Measurements from ENCODE around the gene DES. TPM values are rescaled to one million over a fixed set of nuclear protein-coding genes. Genes with fewer than 3 reads are reported as not detected.
A peak's percentile ranks its signal among the peaks of the same experiment; 100 is the strongest.

The DES gene
- total RNA-seq, 4 donors from 2014 or later, result 19,008 to 28,635 (median 23,575) TPM

DNA sequence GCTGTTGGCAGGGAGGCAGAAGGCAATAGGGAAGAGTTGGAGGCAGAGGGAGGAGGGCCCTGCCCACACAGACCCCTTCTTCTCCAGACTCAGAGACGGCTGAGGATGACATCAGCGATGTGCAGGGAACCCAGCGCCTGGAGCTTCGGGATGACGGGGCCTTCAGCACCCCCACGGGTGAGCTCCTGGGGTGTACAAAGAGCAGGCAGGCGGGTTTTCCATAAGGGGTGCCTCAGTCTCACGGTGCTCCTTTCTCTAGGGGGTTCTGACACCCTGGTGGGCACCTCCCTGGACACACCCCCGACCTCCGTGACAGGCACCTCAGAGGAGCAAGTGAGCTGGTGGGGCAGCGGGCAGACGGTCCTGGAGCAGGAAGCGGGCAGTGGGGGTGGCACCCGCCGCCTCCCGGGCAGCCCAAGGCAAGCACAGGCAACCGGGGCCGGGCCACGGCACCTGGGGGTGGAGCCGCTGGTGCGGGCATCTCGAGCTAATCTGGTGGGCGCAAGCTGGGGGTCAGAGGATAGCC, 26.5 kb downstream of the DES start:
- Histone ChIP-seq H3K36me3 (peaks cover 0 to 5% of the 10 kb centered on the region in 2 donors), H3K27ac (peak overlapping the region; percentile 95 to 100 (median 98)), H3K9me3 (no peaks in the 10 kb centered on the region), H3K4me3 (no peak overlapping the region), H3K27me3 (no peaks in the 10 kb centered on the region), H3K4me1 (peaks cover 25 to 44% of the 10 kb centered on the region in 2 donors)
- intact Hi-C loops (cut with DNase I; ENCODE audit: low total_unique reads) (no loop called here), in situ Hi-C loops (cut with MboI; ENCODE audit: low sequenced_read_pairs in 4 of 4) (no loop called here)
- TF ChIP-seq POLR2A (IDR thresholded peaks at IDR 0.05) (no peak), CTCF (IDR thresholded peaks at IDR 0.05 in 4 of 5, conservative IDR thresholded peaks at IDR 0.05 in 1 of 5) (no peak)
- no peak for ATAC-seq
- DNase-seq, result no peak

DNA sequence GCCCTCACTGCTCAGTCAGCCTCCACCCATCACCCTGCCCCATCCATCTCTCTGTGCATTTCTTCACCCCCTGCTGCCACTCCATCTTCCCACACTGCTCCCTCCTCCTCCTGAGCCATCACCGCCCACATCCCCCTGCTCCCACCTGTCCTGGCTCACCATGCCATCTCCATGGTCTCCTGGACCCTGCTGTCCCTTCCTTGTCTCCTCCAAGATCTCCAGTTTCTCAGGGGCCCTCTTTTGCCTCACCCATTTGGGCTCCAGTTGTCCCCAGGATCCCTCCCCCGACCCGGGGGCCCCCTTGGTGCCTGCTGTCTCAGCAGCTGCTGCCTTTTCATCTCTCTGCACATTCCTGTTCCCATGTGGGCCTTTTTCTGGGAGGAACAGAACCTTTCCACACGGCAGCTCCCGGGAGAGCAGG, 27.1 kb downstream of the DES start:
- TF ChIP-seq POLR2A (IDR thresholded peaks at IDR 0.05) (no peak), CTCF (IDR thresholded peaks at IDR 0.05 in 4 of 5, conservative IDR thresholded peaks at IDR 0.05 in 1 of 5) (no peak)
- ATAC-seq (no peak), DNase-seq (no peak)
- in situ Hi-C loops (cut with MboI; ENCODE audit: low sequenced_read_pairs in 4 of 4), result no loop called here
- intact Hi-C loops (cut with DNase I; ENCODE audit: low total_unique reads), result no loop called here
- peaks cover 0 to 10% of the 10 kb centered on the region in 2 donors for H3K36me3 ChIP-seq
- H3K4me3 ChIP-seq, result no peak overlapping the region
- H3K4me1 ChIP-seq, result peaks cover 22 to 44% of the 10 kb centered on the region in 2 donors
- peak overlapping the region; percentile 95 to 100 (median 98) for H3K27ac ChIP-seq
- no peaks in the 10 kb centered on the region for H3K9me3 ChIP-seq
- H3K27me3 ChIP-seq, result no peaks in the 10 kb centered on the region

GRCh38 chr2:219446101-219446504, 27.9 kb downstream of the DES start:
- peaks cover 0 to 10% of the 10 kb centered on the region in 2 donors for H3K36me3 ChIP-seq
- no peaks in the 10 kb centered on the region for H3K9me3 ChIP-seq
- TF ChIP-seq POLR2A (IDR thresholded peaks at IDR 0.05), result no peak
- no peak for TF ChIP-seq CTCF (IDR thresholded peaks at IDR 0.05 in 4 of 5, conservative IDR thresholded peaks at IDR 0.05 in 1 of 5)
- peak; percentile 10 to 12 for ATAC-seq
- DNase-seq, result no peak
- intact Hi-C loops (cut with DNase I; ENCODE audit: low total_unique reads) (no loop called here), in situ Hi-C loops (cut with MboI; ENCODE audit: low sequenced_read_pairs in 4 of 4) (no loop called here)
- no peaks in the 10 kb centered on the region for H3K27me3 ChIP-seq
- H3K4me3 ChIP-seq, result no peak overlapping the region
- H3K4me1 ChIP-seq, result peaks cover 23 to 42% of the 10 kb centered on the region in 2 donors
- H3K27ac ChIP-seq, result peak overlapping the region; percentile 95 to 100 (median 98)

DNA sequence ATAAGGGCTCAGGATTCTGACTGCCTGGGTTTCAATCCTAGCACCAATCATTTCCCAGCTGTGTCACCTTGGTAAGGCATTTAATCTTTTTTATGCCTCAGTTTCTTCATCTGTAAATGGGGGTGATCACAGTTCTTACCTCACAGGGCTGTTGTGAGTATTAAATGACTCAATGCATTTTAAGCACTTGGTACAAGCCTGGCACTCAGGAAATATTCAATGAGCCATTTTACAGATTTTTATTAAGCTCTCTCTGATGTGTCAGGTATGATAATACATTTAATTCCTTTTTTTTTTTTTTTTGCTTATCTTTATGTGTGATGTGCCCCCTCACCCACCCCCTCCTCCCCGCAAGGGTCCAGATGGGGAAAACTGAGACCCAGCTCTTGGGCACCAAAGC, 28.5 kb downstream of the DES start:
- no peaks in the 10 kb centered on the region for H3K9me3 ChIP-seq
- peaks cover 24 to 42% of the 10 kb centered on the region in 2 donors for H3K4me1 ChIP-seq
- intact Hi-C loops (cut with DNase I; ENCODE audit: low total_unique reads) (no loop called here), in situ Hi-C loops (cut with MboI; ENCODE audit: low sequenced_read_pairs in 4 of 4) (no loop called here)
- DNase-seq (no peak), ATAC-seq (no peak)
- H3K4me3 ChIP-seq, result no peak overlapping the region
- no peak for TF ChIP-seq CTCF (IDR thresholded peaks at IDR 0.05 in 4 of 5, conservative IDR thresholded peaks at IDR 0.05 in 1 of 5)
- no peak for TF ChIP-seq POLR2A (IDR thresholded peaks at IDR 0.05)
- H3K27me3 ChIP-seq, result no peaks in the 10 kb centered on the region
- H3K27ac ChIP-seq, result peak overlapping the region; percentile 95 to 100 (median 98)
- peaks cover 0 to 10% of the 10 kb centered on the region in 2 donors for H3K36me3 ChIP-seq

All from gastrocnemius medialis (tissue), 4 donors.